SU-DHL-6 (cell line): ENCODE data around the gene RGL4.

Experiments used
- EZH2phosphoT487 ChIP-seq: fragments of 200-600 bp; sonication (generic), shearing (Covaris generic); conservative IDR thresholded peaks from 2 replicates; pipeline ENCODE4 v1.6.1; 2018; ENCODE audit warnings: mild to moderate bottlenecking, antibody characterized with exemption, low read length, moderate library complexity, mixed read lengths
- TF ChIP-seq, protein P1 (sequence below): fragments of 200-600 bp; sonication (generic); IDR thresholded peaks from one replicate; pipeline ENCODE4 v1.5.1; 2017; ENCODE audit warnings: antibody characterized with exemption, mild to moderate bottlenecking, low read length, moderate library complexity; ENCODE audit not compliant: insufficient read depth, poor library complexity, severe bottlenecking

DNA sequence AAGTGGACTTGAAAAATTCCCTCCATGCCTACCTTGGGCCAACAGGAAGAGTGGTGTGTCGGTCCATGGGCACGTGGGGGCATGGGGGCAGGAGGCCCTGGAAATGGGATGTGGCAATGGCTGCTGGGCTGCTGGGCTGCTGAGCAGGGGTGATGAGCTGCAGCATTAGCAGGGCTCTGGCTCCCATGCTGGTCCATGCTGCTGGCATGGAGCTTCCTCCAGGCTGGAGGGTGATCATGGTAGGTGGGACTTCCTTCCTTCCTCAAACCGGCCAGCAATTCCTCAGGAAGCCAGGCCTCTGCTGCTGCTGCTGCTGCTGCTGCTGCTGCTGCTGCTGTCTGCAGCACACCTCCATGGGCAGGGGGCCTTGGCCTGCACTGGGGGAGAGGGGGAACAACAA, 4.3 kb downstream of the RGL4 start:
- TF ChIP-seq, protein P1, sequence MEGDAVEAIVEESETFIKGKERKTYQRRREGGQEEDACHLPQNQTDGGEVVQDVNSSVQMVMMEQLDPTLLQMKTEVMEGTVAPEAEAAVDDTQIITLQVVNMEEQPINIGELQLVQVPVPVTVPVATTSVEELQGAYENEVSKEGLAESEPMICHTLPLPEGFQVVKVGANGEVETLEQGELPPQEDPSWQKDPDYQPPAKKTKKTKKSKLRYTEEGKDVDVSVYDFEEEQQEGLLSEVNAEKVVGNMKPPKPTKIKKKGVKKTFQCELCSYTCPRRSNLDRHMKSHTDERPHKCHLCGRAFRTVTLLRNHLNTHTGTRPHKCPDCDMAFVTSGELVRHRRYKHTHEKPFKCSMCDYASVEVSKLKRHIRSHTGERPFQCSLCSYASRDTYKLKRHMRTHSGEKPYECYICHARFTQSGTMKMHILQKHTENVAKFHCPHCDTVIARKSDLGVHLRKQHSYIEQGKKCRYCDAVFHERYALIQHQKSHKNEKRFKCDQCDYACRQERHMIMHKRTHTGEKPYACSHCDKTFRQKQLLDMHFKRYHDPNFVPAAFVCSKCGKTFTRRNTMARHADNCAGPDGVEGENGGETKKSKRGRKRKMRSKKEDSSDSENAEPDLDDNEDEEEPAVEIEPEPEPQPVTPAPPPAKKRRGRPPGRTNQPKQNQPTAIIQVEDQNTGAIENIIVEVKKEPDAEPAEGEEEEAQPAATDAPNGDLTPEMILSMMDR, result no peak
- TF ChIP-seq EZH2phosphoT487, result no peak
